ENCODE results near the gene C1QTNF1.
A peak's percentile ranks its signal among the peaks of the same experiment; 100 is the strongest.

Gene C1QTNF1

DNA sequence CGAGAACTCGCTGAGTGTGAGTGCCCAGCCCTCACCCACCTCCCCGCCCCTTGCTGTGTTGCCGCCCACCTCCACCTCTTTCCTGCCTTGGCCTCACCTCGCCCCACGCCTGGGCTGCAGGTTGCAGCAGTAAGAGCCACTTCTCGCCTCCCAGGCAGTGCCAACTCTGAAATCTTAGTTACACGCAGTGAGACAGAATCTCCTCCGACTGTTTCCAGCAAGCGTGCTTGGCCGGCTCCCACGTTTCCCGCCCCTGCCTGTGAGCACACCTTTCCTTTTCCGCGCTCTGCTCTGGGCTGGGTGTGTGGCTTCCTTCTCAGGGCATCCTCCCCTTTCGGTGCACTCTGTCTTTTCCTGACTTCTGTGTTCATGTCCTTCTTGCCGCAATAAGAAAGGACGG, 56.4 kb downstream of the C1QTNF1 start:
- DNase-seq (ENCODE audit: low read depth in 1 of 2, low spot score in 1 of 2), result no peak
- in situ Hi-C loops (cut with HindIII; ENCODE audit: low pct_unique_long_range_greater_than_20kb, low sequenced_read_pairs), result no loop called here
- no peak for TF ChIP-seq JUND (IDR thresholded peaks at IDR 0.05; ENCODE audit: low read depth)

GRCh38 chr17:79080761-79081290, 56.9 kb downstream of the C1QTNF1 start:
- in situ Hi-C loops (cut with HindIII; ENCODE audit: low pct_unique_long_range_greater_than_20kb, low sequenced_read_pairs), result no loop called here

GRCh38 chr17:79081571-79082276, 57.8 kb downstream of the C1QTNF1 start:
- TF ChIP-seq JUND (IDR thresholded peaks at IDR 0.05; ENCODE audit: low read depth), result no peak
- in situ Hi-C loops (cut with HindIII; ENCODE audit: low pct_unique_long_range_greater_than_20kb, low sequenced_read_pairs), result no loop called here
- no peak for DNase-seq (ENCODE audit: low read depth in 1 of 2, low spot score in 1 of 2)

More at GRCh38 chr17:79080761-79081290, 56.9 kb downstream of the C1QTNF1 start:
- no peak for TF ChIP-seq JUND (IDR thresholded peaks at IDR 0.05; ENCODE audit: low read depth)
- DNase-seq (ENCODE audit: low read depth in 1 of 2, low spot score in 1 of 2), result no peak

DNA sequence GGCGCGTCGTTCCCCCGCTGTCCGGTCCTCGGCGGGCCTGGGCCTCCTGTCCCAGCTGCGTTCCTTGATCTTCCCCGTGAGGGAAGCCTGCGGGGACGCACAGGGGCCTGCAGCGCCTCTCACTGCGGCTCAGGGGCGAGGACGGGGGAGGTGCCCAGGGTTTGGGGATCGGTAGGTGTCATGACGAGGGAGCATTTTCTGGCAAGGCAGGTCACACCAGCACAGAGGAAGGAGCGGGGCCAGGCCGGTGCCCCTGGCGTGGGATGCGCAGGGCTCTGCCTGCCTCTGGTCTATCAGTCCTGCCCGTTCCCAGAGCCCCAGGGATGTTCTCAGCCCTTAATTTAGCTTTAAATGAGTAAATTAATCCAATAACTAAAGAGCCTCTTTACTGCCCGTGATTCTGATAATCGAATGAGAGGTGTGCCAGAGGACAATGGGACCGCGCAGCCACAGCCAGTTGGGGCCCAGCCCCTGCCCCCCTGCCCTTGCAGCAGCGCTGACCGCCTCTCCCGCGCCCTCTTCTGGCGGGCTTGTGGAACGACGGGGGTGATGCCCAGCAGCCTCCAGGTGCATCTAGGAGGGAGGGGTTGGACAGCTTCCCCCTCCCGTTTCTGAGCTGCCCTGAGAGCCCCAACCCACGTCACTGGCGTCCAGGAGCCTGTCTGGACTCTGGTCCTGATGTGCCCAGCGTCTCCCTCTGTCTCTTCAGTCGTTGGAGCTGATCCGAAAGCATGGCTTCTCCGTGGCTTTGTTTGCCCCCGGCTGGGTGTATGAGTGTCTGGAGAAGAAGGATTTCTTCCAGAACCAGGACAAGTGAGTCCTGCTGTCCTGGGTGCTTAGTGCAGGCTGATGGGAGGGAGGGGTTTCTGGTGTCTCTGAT, 58.6 kb downstream of the C1QTNF1 start:
- in situ Hi-C loops (cut with HindIII; ENCODE audit: low pct_unique_long_range_greater_than_20kb, low sequenced_read_pairs), result no loop called here
- DNase-seq (ENCODE audit: low read depth in 1 of 2, low spot score in 1 of 2), result peak; percentile 65 to 88
- no peak for TF ChIP-seq JUND (IDR thresholded peaks at IDR 0.05; ENCODE audit: low read depth)

DNA sequence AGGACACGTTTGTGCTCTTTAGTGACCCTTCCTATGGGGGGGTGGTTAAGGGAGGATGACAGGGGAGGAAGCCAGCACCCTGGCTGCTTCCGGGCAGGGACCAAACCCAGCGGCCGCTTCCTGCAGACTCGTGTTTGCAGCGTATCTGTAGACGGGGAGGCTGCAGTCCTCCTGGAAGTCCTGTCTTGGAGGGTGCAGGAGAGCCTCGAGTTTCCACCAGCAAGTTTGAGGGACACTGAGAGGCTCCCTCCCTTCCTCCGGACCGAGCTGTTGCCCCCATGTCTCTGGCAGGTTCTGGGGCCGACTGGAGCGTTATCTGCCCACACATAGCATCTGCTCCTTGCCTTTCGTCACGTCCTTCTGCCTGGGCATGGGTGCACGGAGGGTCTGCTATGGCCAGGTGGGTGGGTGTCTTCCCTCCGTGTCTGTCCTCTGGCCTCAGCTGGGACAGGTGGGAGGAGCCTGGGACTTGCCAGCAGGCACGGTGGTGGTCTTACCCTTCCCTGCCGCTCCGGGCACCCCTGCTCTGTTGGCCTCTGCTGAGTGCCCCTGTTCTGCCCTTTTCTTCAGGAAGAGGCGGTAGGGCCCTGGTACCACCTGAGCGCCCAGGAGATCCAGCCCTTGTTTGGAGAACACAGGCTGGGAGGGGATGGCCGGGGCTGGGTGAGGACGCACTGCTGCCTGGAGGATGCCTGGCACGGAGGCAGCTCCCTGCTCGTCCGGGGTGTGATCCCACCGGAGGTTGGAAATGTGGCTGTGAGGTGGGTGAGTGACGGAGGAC, 59.4 kb downstream of the C1QTNF1 start:
- TF ChIP-seq JUND (IDR thresholded peaks at IDR 0.05; ENCODE audit: low read depth), result no peak
- no peak for DNase-seq (ENCODE audit: low read depth in 1 of 2, low spot score in 1 of 2)
- in situ Hi-C loops (cut with HindIII; ENCODE audit: low pct_unique_long_range_greater_than_20kb, low sequenced_read_pairs), result no loop called here

- TF ChIP-seq JUND (IDR thresholded peaks at IDR 0.05; ENCODE audit: low read depth), result no peak
- in situ Hi-C loops (cut with HindIII; ENCODE audit: low pct_unique_long_range_greater_than_20kb, low sequenced_read_pairs), result no loop called here
- no peak for DNase-seq (ENCODE audit: low read depth in 1 of 2, low spot score in 1 of 2)
Measured at GRCh38 chr17:79084291-79085153, 60.6 kb downstream of the C1QTNF1 start.

- in situ Hi-C loops (cut with HindIII; ENCODE audit: low pct_unique_long_range_greater_than_20kb, low sequenced_read_pairs), result no loop called here
- TF ChIP-seq JUND (IDR thresholded peaks at IDR 0.05; ENCODE audit: low read depth), result no peak
- DNase-seq (ENCODE audit: low read depth in 1 of 2, low spot score in 1 of 2), result no peak
Measured at GRCh38 chr17:79085154-79085920, 61.4 kb downstream of the C1QTNF1 start.

- in situ Hi-C loops (cut with HindIII; ENCODE audit: low pct_unique_long_range_greater_than_20kb, low sequenced_read_pairs), result no loop called here
- no peak for TF ChIP-seq JUND (IDR thresholded peaks at IDR 0.05; ENCODE audit: low read depth)
- no peak for DNase-seq (ENCODE audit: low read depth in 1 of 2, low spot score in 1 of 2)
Measured at GRCh38 chr17:79085921-79086551, 62.1 kb downstream of the C1QTNF1 start.

DNA sequence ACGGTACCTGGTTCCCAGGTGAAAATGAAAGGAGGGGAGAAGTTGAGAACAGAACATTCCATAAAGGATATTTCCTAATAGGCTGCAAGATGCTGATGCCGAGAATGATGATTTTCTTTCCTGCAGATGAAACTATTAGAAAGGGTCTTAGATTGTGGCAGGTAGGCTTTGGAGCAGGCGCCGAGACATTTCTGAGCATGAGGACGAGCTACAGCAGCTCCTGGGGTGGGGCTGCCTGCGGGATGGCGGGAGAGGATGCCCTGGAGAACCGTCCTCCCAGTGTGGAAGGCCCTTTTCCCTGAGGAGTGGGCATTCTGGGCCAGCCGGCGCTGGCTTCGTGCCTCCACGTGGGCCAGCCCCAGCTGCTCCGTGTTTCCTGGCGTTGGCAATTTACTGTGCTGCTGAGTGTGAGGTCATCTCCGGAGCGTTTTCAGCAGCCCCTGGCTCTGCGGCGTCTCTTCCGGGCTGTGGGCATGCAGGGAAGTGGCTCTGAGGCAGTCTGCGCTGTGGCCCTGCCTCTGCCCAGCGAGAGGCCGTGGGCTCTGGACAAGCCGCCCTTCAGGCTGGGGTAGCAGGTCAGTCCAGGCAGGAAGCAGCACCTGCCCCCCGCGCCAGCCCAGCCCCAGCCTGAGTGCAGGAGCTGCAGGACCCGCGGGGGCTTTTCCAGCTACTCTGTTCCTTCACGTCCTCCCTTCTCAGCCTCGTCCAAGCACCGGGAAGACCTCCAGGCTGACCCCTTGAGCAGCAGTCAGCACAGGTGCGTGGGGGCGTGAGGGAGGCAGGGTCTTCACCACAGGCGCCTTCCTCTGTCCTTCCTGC, 62.8 kb downstream of the C1QTNF1 start:
- TF ChIP-seq JUND (IDR thresholded peaks at IDR 0.05; ENCODE audit: low read depth), result no peak

More for the DNA sequence above, 62.8 kb downstream of the C1QTNF1 start:
- DNase-seq (ENCODE audit: low read depth in 1 of 2, low spot score in 1 of 2), result no peak
- in situ Hi-C loops (cut with HindIII; ENCODE audit: low pct_unique_long_range_greater_than_20kb, low sequenced_read_pairs), result no loop called here
